Esophagus squamous epithelium (tissue), 5 donors: ENCODE results near the gene CREB5. TPM values are rescaled to one million over a fixed set of nuclear protein-coding genes. Genes with fewer than 3 reads are reported as not detected.

Source experiments
- DNase-seq: peaks from one replicate; lab custom pipeline; 2025; lab: John Stamatoyannopoulos, UW
- H3K27ac ChIP-seq, 4 donors: fragments of 200-600 bp; sonication (generic); one replicate each; pipeline ENCODE4 v1.5.1; 2016 to 2019; ENCODE audit warnings: mild to moderate bottlenecking in 1 of 4
- H3K27me3 ChIP-seq, 4 donors: fragments of 200-600 bp; sonication (generic); 1 replicate in 3 of 4; 2 replicates in 1 of 4; pipeline versions ENCODE4 v1.5.1 to v1.6.0; 2017 to 2021; ENCODE audit warnings: antibody characterized with exemption in 1 of 4
- H3K36me3 ChIP-seq, 3 donors: fragments of 200-600 bp; sonication (generic); one replicate each; pipeline ENCODE4 v1.5.1; 2016 to 2019
- H3K4me1 ChIP-seq, 3 donors: fragments of 200-600 bp; sonication (generic); one replicate each; pipeline ENCODE4 v1.5.1; 2017 to 2019
- H3K4me3 ChIP-seq, 4 donors: fragments of 200-600 bp; sonication (generic); 1 replicate in 3 of 4; 2 replicates in 1 of 4; pipeline ENCODE4 v1.5.1; 2016 to 2019; ENCODE audit warnings: mild to moderate bottlenecking in 2 of 4, moderate library complexity in 1 of 4
- H3K9me3 ChIP-seq, 3 donors: fragments of 200-600 bp; sonication (generic); one replicate each; pipeline ENCODE4 v1.5.1; 2016 to 2019
- POLR2A ChIP-seq, 4 donors: fragments of 450-650 bp; IDR thresholded peaks; one replicate each; pipeline ENCODE4 v1.6.1; 2017; ENCODE audit warnings: antibody characterized with exemption in 4 of 4, mild to moderate bottlenecking in 4 of 4, moderate library complexity in 3 of 4
- WGBS, 2 donors: methylation state at CpG; one replicate each; pipeline ENCODE4 v1.1.5; 2018; 5-methylcytosine and 5-hydroxymethylcytosine counted together
- intact Hi-C: fragments of 100-400 bp; cut with DNase I; formaldehyde crosslinking; loops from one replicate; pipeline ENCODE4 v1.15.0; 2022
- total RNA-seq, 4 donors: library from RNA; depleted of rRNA; stranded (reverse); fragments of >200 nt; gene quantifications; one replicate each; pipeline ENCODE4 v1.1.0, GENCODE V29; 2016
- TF ChIP-seq, protein P1 (sequence below), 6 experiments: fragments of 450-650 bp in 4 of 6; fragments of 200-600 bp in 2 of 6; sonication (generic) in 2 of 6; IDR thresholded peaks; one replicate each; pipeline ENCODE4 v1.5.1; 2016 to 2019; ENCODE audit warnings: antibody characterized with exemption in 6 of 6, mild to moderate bottlenecking in 4 of 6, moderate library complexity in 4 of 6
- donor health status: DM: yes; HTN: yes; CAD: no.

Gene CREB5
- total RNA-seq, 4 donors from 2014 or later: 0.30 to 5.0 (median 2.2) TPM

DNA sequence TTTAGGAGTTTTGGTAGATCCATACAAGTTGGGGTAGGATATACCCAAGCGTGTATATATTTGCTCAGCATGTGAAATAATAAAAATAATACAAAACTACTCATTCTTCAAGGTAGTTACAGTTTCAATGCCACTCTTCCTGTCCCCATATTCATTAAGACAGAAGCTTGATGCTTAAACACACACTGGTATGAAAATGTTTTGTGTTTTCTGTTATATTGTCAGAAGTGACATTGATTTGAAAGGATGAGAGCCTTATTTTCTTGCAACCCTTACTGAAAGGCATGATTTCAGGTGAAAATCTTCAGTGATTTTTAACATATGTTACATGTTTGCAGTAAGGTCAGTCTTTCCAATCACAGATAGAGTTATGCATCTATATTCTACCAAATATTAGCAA is 312.2 kb downstream of the CREB5 start:
- Histone ChIP-seq H3K4me3 (no peak overlapping the region), H3K27me3 (no peaks in the 10 kb centered on the region), H3K36me3 (no peaks in the 10 kb centered on the region), H3K9me3 (no peaks in the 10 kb centered on the region), H3K27ac (no peak overlapping the region), H3K4me1 (peaks cover 0 to 20% (median 10%) of the 10 kb centered on the region in 3 donors)
- DNase-seq: no peak
- WGBS, 2 donors: 87 to 100% methylated on average over 1 of the region's 1 CpG
- TF ChIP-seq POLR2A (IDR thresholded peaks at IDR 0.05): no peak
- TF ChIP-seq, protein P1, sequence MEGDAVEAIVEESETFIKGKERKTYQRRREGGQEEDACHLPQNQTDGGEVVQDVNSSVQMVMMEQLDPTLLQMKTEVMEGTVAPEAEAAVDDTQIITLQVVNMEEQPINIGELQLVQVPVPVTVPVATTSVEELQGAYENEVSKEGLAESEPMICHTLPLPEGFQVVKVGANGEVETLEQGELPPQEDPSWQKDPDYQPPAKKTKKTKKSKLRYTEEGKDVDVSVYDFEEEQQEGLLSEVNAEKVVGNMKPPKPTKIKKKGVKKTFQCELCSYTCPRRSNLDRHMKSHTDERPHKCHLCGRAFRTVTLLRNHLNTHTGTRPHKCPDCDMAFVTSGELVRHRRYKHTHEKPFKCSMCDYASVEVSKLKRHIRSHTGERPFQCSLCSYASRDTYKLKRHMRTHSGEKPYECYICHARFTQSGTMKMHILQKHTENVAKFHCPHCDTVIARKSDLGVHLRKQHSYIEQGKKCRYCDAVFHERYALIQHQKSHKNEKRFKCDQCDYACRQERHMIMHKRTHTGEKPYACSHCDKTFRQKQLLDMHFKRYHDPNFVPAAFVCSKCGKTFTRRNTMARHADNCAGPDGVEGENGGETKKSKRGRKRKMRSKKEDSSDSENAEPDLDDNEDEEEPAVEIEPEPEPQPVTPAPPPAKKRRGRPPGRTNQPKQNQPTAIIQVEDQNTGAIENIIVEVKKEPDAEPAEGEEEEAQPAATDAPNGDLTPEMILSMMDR (IDR thresholded peaks at IDR 0.05): no peak
- intact Hi-C loops: no loop called here

DNA sequence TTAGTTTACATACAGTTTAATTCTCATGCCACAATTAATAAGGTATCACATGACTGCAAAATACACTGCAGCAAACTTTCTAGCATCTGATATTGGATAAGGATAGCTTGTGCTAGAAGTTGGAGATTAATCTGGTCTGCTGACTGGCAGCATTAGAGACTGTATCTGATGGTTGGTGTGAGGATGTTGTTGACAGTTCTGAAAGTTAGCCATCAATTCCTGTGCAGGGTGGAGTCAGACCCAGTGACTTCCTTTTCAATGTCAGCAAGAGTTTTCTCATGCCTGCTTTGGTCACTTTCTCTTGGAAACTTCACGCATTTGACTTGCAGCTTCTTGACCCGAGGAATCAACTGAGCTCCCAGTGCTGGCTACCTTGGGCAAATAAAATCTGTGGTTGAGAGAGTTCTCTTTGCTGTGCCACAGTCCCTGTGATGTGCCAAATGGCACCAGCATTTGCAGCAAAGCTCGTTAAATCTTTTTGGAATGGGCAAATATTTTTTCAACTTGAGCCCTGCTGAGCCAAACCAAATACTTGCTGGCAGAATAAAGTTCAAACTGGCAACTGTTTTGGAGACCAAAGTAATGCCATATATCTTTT is 312.8 kb downstream of the CREB5 start:
- Histone ChIP-seq H3K4me1 (peaks cover 0 to 20% (median 10%) of the 10 kb centered on the region in 3 donors), H3K27me3 (no peaks in the 10 kb centered on the region), H3K36me3 (no peaks in the 10 kb centered on the region), H3K27ac (peak overlapping the region in 2 of 4 donors; percentile 22 to 36), H3K4me3 (no peak overlapping the region), H3K9me3 (no peaks in the 10 kb centered on the region)
- TF ChIP-seq POLR2A (IDR thresholded peaks at IDR 0.05): no peak
- TF ChIP-seq, protein P1 (IDR thresholded peaks at IDR 0.05): no peak
- 21 to 22% methylated on average over 2 to 3 of the region's 3 CpGs for WGBS, 2 donors
- intact Hi-C loops: no loop called here
- DNase-seq: no peak

DNA sequence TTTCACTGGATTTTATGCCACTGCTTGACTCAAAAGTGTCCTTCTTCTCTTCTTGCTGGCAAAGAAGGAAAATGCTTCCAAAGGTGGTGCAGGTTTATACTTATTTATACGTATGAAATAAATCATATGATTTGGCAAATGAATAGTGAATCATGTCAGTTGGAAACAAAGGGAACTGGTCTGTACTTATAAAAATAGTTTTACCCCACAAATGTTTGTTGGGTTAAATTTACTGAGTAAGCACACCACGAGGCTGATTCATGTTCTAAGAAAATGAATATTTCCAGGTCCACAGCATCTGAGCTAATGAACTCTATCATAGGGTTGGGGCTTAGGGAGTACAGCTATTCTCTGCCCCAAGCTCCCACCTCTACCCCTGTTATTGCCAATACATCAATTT is 313.6 kb downstream of the CREB5 start:
- Histone ChIP-seq H3K9me3 (no peaks in the 10 kb centered on the region), H3K27me3 (no peaks in the 10 kb centered on the region), H3K4me1 (peaks cover 0 to 20% (median 10%) of the 10 kb centered on the region in 3 donors), H3K36me3 (no peaks in the 10 kb centered on the region), H3K4me3 (no peak overlapping the region), H3K27ac (peak overlapping the region in 1 of 4 donors; percentile 0)
- TF ChIP-seq, protein P1 (IDR thresholded peaks at IDR 0.05): no peak
- no peak for TF ChIP-seq POLR2A (IDR thresholded peaks at IDR 0.05)
- intact Hi-C loops: no loop called here
- DNase-seq: no peak
- WGBS, 2 donors: 21 to 32% methylated on average over 2 of the region's 2 CpGs

DNA sequence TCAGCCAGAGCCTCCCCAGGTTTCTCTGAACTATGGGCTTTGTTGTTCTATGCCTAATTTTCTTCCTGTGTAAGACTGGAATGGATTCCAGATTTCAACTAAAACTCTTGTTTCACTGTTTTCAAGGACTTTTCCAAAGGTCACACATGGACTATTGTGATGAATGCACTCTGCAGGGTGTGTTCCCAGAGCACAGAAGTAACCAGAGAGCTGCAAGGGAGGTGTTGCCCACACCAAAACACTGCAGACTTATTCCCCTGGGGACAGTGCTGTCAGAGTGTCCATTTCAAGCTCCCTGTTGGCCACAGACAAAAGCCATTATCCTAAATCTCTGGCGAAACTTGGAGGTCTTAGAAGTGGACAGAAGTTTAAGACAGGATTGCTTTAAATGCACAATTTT is 314.2 kb downstream of the CREB5 start:
- TF ChIP-seq, protein P1 (IDR thresholded peaks at IDR 0.05): no peak
- TF ChIP-seq POLR2A (IDR thresholded peaks at IDR 0.05): no peak
- Histone ChIP-seq H3K4me3 (no peak overlapping the region), H3K27me3 (no peaks in the 10 kb centered on the region), H3K9me3 (no peaks in the 10 kb centered on the region), H3K36me3 (no peaks in the 10 kb centered on the region), H3K4me1 (peaks cover 2 to 23% (median 10%) of the 10 kb centered on the region in 3 donors), H3K27ac (no peak overlapping the region)
- WGBS, 2 donors: 25 to 92% methylated on average over 1 of the region's 1 CpG
- intact Hi-C loops: no loop called here
- no peak for DNase-seq

DNA sequence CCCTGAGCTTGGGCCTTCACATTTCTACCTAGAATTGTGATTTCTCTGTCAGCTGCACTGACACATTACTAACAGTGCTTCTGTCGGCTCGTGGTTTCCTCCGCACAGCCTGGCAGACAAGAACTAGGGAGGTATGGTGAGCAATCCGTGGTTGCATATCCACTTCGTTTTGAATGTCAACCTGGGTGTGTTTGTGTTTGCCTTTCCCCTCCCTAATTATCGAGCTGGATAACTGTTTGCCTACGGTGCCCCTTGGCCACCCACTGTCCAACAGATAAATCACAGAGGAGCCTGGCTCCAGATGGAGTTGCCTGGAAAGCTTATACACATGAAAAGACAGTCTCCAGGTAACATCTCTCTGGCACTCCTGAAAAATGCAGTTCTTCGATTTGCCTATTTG is 317.0 kb downstream of the CREB5 start:
- Histone ChIP-seq H3K36me3 (no peaks in the 10 kb centered on the region), H3K4me3 (no peak overlapping the region), H3K9me3 (no peaks in the 10 kb centered on the region), H3K27ac (no peak overlapping the region), H3K4me1 (peaks cover 8 to 42% (median 15%) of the 10 kb centered on the region in 3 donors), H3K27me3 (no peaks in the 10 kb centered on the region)
- intact Hi-C loops: no loop called here
- TF ChIP-seq, protein P1 (IDR thresholded peaks at IDR 0.05): no peak
- no peak for TF ChIP-seq POLR2A (IDR thresholded peaks at IDR 0.05)
- DNase-seq: no peak
- WGBS, 2 donors: 65 to 77% methylated on average over 7 to 8 of the region's 8 CpGs
